Ascending aorta (tissue), 2 donors: ENCODE data around the gene LRRC61. TPM values are rescaled to one million over a fixed set of nuclear protein-coding genes. Genes with fewer than 3 reads are reported as not detected.
A peak's percentile ranks its signal among the peaks of the same experiment; 100 is the strongest.
"Not testable (repeated sequence)": the region's sequence is repeated elsewhere in the genome, so short reads cannot be mapped to it uniquely, and the experiment has no call there.

Experiments used
- DNase-seq, 2 donors: peaks; one replicate each; pipeline ENCODE4 v3.0.0-alpha.2; 2019; ENCODE audit warnings: low spot score in 2 of 2
- H3K27ac ChIP-seq, 2 donors: fragments of 200-600 bp; sonication (generic); one replicate each; pipeline ENCODE4 v1.5.1; 2016 to 2017; ENCODE audit warnings: mild to moderate bottlenecking in 1 of 2
- H3K27me3 ChIP-seq: fragments of 200-600 bp; sonication (generic); one replicate; pipeline ENCODE4 v1.5.1; 2017
- H3K36me3 ChIP-seq, 2 donors: fragments of 200-600 bp; sonication (generic); one replicate each; pipeline ENCODE4 v1.5.1; 2016
- H3K4me1 ChIP-seq, 2 donors: fragments of 200-600 bp; sonication (generic); one replicate each; pipeline ENCODE4 v1.5.1; 2016 to 2017; ENCODE audit warnings: mild to moderate bottlenecking in 1 of 2
- H3K4me3 ChIP-seq, 2 donors: fragments of 200-600 bp; sonication (generic); one replicate each; pipeline ENCODE4 v1.5.1; 2016 to 2017; ENCODE audit warnings: mild to moderate bottlenecking in 1 of 2
- H3K9me3 ChIP-seq, 2 donors: fragments of 200-600 bp; sonication (generic); one replicate each; pipeline ENCODE4 v1.5.1; 2016
- CTCF ChIP-seq, 3 experiments: fragments of 200-600 bp in 2 of 3; fragments of 450-650 bp in 1 of 3; sonication (generic) in 2 of 3; IDR thresholded peaks; one replicate each; pipeline ENCODE4 v1.5.1; 2016 to 2019; ENCODE audit warnings: antibody characterized with exemption in 3 of 3, mild to moderate bottlenecking in 1 of 3, moderate library complexity in 1 of 3
- intact Hi-C: fragments of 100-400 bp; cut with DNase I; formaldehyde crosslinking; loops from one replicate; pipeline ENCODE4 v1.15.1; 2023
- total RNA-seq: library from RNA; depleted of rRNA; stranded (reverse); fragments of >200 nt; gene quantifications from one replicate; pipeline ENCODE4 v1.1.0, GENCODE V29; 2016

LRRC61 gene
- total RNA-seq: 14.7 TPM

- Histone ChIP-seq H3K27me3 (no peaks in the 10 kb centered on the region), H3K27ac (peak within 1 kb of the TSS; percentile 22 to 65), H3K4me3 (peak within 1 kb of the TSS; percentile 65 to 77), H3K36me3 (no peaks in the 10 kb centered on the region), H3K9me3 (no peaks in the 10 kb centered on the region), H3K4me1 (peaks cover 0 to 9% of the 10 kb centered on the region in 2 donors)
- intact Hi-C loops: no loop called here
- no peak for DNase-seq
- TF ChIP-seq CTCF (IDR thresholded peaks at IDR 0.05): no peak
Observed at GRCh38 chr7:150322833-150323681, at the start of gene LRRC61, which contains the start of gene ACTR3C. TSS of gene LRRC61 (plus strand) at chr7:150323355. CDS start at chr7:150336862, 13,507 bp downstream. TSS of gene ACTR3C (minus strand) at chr7:150323545. CDS start at chr7:150295296, 28,249 bp downstream.

GRCh38 chr7:150276132-150276695, 46.9 kb upstream of the LRRC61 start:
- DNase-seq, H3K27ac ChIP-seq, H3K4me3 ChIP-seq, intact Hi-C loops, H3K9me3 ChIP-seq, H3K36me3 ChIP-seq, H3K4me1 ChIP-seq, H3K27me3 ChIP-seq: not testable (repeated sequence)
- TF ChIP-seq CTCF (IDR thresholded peaks at IDR 0.05): peak; percentile 46 to 72 (median 71)

- H3K27ac ChIP-seq, H3K4me3 ChIP-seq, H3K4me1 ChIP-seq, H3K27me3 ChIP-seq, intact Hi-C loops, H3K36me3 ChIP-seq, DNase-seq, H3K9me3 ChIP-seq: not testable (repeated sequence)
Observed at GRCh38 chr7:150278383-150278782, 44.8 kb upstream of the LRRC61 start.

GRCh38 chr7:150281681-150282403, 41.3 kb upstream of the LRRC61 start:
- H3K27ac ChIP-seq, H3K27me3 ChIP-seq, H3K36me3 ChIP-seq, DNase-seq, H3K9me3 ChIP-seq, H3K4me1 ChIP-seq, H3K4me3 ChIP-seq, intact Hi-C loops: not testable (repeated sequence)

GRCh38 chr7:150283111-150283510, 40.0 kb upstream of the LRRC61 start:
- H3K36me3 ChIP-seq, H3K9me3 ChIP-seq, H3K27me3 ChIP-seq, H3K4me3 ChIP-seq, intact Hi-C loops, H3K4me1 ChIP-seq, H3K27ac ChIP-seq, DNase-seq: not testable (repeated sequence)

- DNase-seq, H3K27me3 ChIP-seq, H3K27ac ChIP-seq, H3K4me1 ChIP-seq, H3K36me3 ChIP-seq, H3K4me3 ChIP-seq, intact Hi-C loops, H3K9me3 ChIP-seq: not testable (repeated sequence)
Observed at GRCh38 chr7:150283608-150284007, 39.5 kb upstream of the LRRC61 start.

GRCh38 chr7:150285849-150286754, 37.1 kb upstream of the LRRC61 start:
- intact Hi-C loops: loop anchor here (2.0 kb wide), 1 partner anchor 135 kb away; no protein-coding TSS in a partner anchor

GRCh38 chr7:150287815-150288214, 35.3 kb upstream of the LRRC61 start:
- not testable (repeated sequence) for H3K4me1 ChIP-seq, DNase-seq, H3K9me3 ChIP-seq, H3K36me3 ChIP-seq, H3K4me3 ChIP-seq, H3K27me3 ChIP-seq, H3K27ac ChIP-seq
- intact Hi-C loops: loop anchor here (2.0 kb wide), 1 partner anchor 133 kb away; no protein-coding TSS in a partner anchor

More at GRCh38 chr7:150285849-150286754, 37.1 kb upstream of the LRRC61 start:
- peak in 2 of 3 experiments; percentile 25 to 50 for TF ChIP-seq CTCF (IDR thresholded peaks at IDR 0.05)
- not testable (repeated sequence) for H3K27me3 ChIP-seq, DNase-seq, H3K27ac ChIP-seq, H3K36me3 ChIP-seq, H3K9me3 ChIP-seq, H3K4me1 ChIP-seq, H3K4me3 ChIP-seq

- H3K36me3 ChIP-seq, H3K27me3 ChIP-seq, H3K27ac ChIP-seq, intact Hi-C loops, H3K9me3 ChIP-seq, H3K4me1 ChIP-seq, DNase-seq, H3K4me3 ChIP-seq: not testable (repeated sequence)
Observed at GRCh38 chr7:150288816-150289215, 34.3 kb upstream of the LRRC61 start.

GRCh38 chr7:150290317-150290716, 32.8 kb upstream of the LRRC61 start:
- DNase-seq, intact Hi-C loops, H3K4me1 ChIP-seq: not testable (repeated sequence)

More at GRCh38 chr7:150290317-150290716, 32.8 kb upstream of the LRRC61 start:
- not testable (repeated sequence) for H3K9me3 ChIP-seq, H3K36me3 ChIP-seq, H3K27me3 ChIP-seq, H3K27ac ChIP-seq, H3K4me3 ChIP-seq
